Measurements from ENCODE around the gene KRTAP1-4.

- TF ChIP-seq EZH2 (IDR thresholded peaks at IDR 0.05; ENCODE audit: low read depth) = no peak
- TF ChIP-seq CTCF (conservative IDR thresholded peaks at IDR 0.05) = no peak
Measured at GRCh38 chr17:41052566-41052965, 22.6 kb upstream of the KRTAP1-4 start.
